ENCODE data around the gene MMAB. TPM values are rescaled to one million over a fixed set of nuclear protein-coding genes. Genes with fewer than 3 reads are reported as not detected.

MMAB gene
- total RNA-seq, 1 experiment from 2014 or later: 97.6 TPM

- no peak for DNase-seq (ENCODE audit: low spot score)
- Histone ChIP-seq H3K4me3 (ENCODE audit: low read depth, low read length, poor library complexity, severe bottlenecking) (no peak overlapping the region), H3K27ac (ENCODE audit: low read depth, low read length, poor library complexity, severe bottlenecking) (no peak overlapping the region), H3K36me3 (ENCODE audit: insufficient read depth, low read length, poor library complexity, severe bottlenecking) (no peaks in the 10 kb centered on the region), H3K4me1 (ENCODE audit: insufficient read depth, low read length, poor library complexity, severe bottlenecking) (no peaks in the 10 kb centered on the region), H3K9me3 (ENCODE audit: low read depth, low read length, poor library complexity, severe bottlenecking) (no peaks in the 10 kb centered on the region), H3K27me3 (replicated peaks; ENCODE audit: insufficient read depth, low read depth, low read length, poor library complexity) (peaks cover 9% of the 10 kb centered on the region)
- ChIA-PET CTCF (no interaction called here), POLR2A (ENCODE audit: low non-redundant PET) (no interaction called here)
- BruUV-seq (replicated peaks): no TSS peak
- no peak for TF ChIP-seq CTCF (conservative IDR thresholded peaks at IDR 0.05; ENCODE audit: low read depth, low read length)
- TF ChIP-seq EZH2 (IDR thresholded peaks at IDR 0.05; ENCODE audit: borderline replicate concordance, low read depth, low read length, poor library complexity, severe bottlenecking): no peak
- intact Hi-C loops (cut with micrococcal nuclease; ENCODE audit: unreplicated experiment): no loop called here
These were observed 27.5 kb downstream of the MMAB start for GRCh38 chr12:109545826-109546225.

- Histone ChIP-seq H3K27me3 (replicated peaks; ENCODE audit: insufficient read depth, low read depth, low read length, poor library complexity) (peaks cover 9% of the 10 kb centered on the region), H3K36me3 (ENCODE audit: insufficient read depth, low read length, poor library complexity, severe bottlenecking) (no peaks in the 10 kb centered on the region), H3K4me3 (ENCODE audit: low read depth, low read length, poor library complexity, severe bottlenecking) (no peak overlapping the region), H3K27ac (ENCODE audit: low read depth, low read length, poor library complexity, severe bottlenecking) (no peak overlapping the region), H3K9me3 (ENCODE audit: low read depth, low read length, poor library complexity, severe bottlenecking) (no peaks in the 10 kb centered on the region), H3K4me1 (ENCODE audit: insufficient read depth, low read length, poor library complexity, severe bottlenecking) (no peaks in the 10 kb centered on the region)
- TF ChIP-seq CTCF (conservative IDR thresholded peaks at IDR 0.05; ENCODE audit: low read depth, low read length): no peak
- TF ChIP-seq EZH2 (IDR thresholded peaks at IDR 0.05; ENCODE audit: borderline replicate concordance, low read depth, low read length, poor library complexity, severe bottlenecking): no peak
- intact Hi-C loops (cut with micrococcal nuclease; ENCODE audit: unreplicated experiment): no loop called here
- POLR2A ChIA-PET (ENCODE audit: low non-redundant PET): no interaction called here
- BruUV-seq (replicated peaks): no TSS peak
- CTCF ChIA-PET: no interaction called here
- no peak for DNase-seq (ENCODE audit: low spot score)
These were observed 28.3 kb downstream of the MMAB start for GRCh38 chr12:109544955-109545531.

- Histone ChIP-seq H3K27me3 (replicated peaks; ENCODE audit: insufficient read depth, low read depth, low read length, poor library complexity) (no peaks in the 10 kb centered on the region), H3K9me3 (ENCODE audit: low read depth, low read length, poor library complexity, severe bottlenecking) (no peaks in the 10 kb centered on the region), H3K4me3 (ENCODE audit: low read depth, low read length, poor library complexity, severe bottlenecking) (no peak overlapping the region), H3K27ac (ENCODE audit: low read depth, low read length, poor library complexity, severe bottlenecking) (no peak overlapping the region), H3K4me1 (ENCODE audit: insufficient read depth, low read length, poor library complexity, severe bottlenecking) (no peaks in the 10 kb centered on the region), H3K36me3 (ENCODE audit: insufficient read depth, low read length, poor library complexity, severe bottlenecking) (no peaks in the 10 kb centered on the region)
- BruUV-seq (replicated peaks): no TSS peak
- intact Hi-C loops (cut with micrococcal nuclease; ENCODE audit: unreplicated experiment): no loop called here
- ChIA-PET POLR2A (ENCODE audit: low non-redundant PET) (no interaction called here), CTCF (no interaction called here)
- TF ChIP-seq CTCF (conservative IDR thresholded peaks at IDR 0.05; ENCODE audit: low read depth, low read length) (no peak), EZH2 (IDR thresholded peaks at IDR 0.05; ENCODE audit: borderline replicate concordance, low read depth, low read length, poor library complexity, severe bottlenecking) (no peak)
- DNase-seq (ENCODE audit: low spot score): no peak
These were observed 30.4 kb downstream of the MMAB start for GRCh38 chr12:109542876-109543275.
